ENCODE results near the gene C1orf105.

C1orf105 gene

GRCh38 chr1:172515436-172515835 is 95.0 kb downstream of the C1orf105 start:
- no peak overlapping the region for H3K4me3 ChIP-seq (ENCODE audit: low read depth, low read length)
- TF ChIP-seq, protein P1, sequence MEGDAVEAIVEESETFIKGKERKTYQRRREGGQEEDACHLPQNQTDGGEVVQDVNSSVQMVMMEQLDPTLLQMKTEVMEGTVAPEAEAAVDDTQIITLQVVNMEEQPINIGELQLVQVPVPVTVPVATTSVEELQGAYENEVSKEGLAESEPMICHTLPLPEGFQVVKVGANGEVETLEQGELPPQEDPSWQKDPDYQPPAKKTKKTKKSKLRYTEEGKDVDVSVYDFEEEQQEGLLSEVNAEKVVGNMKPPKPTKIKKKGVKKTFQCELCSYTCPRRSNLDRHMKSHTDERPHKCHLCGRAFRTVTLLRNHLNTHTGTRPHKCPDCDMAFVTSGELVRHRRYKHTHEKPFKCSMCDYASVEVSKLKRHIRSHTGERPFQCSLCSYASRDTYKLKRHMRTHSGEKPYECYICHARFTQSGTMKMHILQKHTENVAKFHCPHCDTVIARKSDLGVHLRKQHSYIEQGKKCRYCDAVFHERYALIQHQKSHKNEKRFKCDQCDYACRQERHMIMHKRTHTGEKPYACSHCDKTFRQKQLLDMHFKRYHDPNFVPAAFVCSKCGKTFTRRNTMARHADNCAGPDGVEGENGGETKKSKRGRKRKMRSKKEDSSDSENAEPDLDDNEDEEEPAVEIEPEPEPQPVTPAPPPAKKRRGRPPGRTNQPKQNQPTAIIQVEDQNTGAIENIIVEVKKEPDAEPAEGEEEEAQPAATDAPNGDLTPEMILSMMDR (conservative IDR thresholded peaks at IDR 0.05; ENCODE audit: low read depth, low read length), result no peak
- no peak for DNase-seq (ENCODE audit: low read depth)

GRCh38 chr1:172515927-172516326 is 95.4 kb downstream of the C1orf105 start:
- no peak for DNase-seq (ENCODE audit: low read depth)
- H3K4me3 ChIP-seq (ENCODE audit: low read depth, low read length), result no peak overlapping the region
- TF ChIP-seq, protein P1 (conservative IDR thresholded peaks at IDR 0.05; ENCODE audit: low read depth, low read length), result no peak

GRCh38 chr1:172517081-172517480 is 96.6 kb downstream of the C1orf105 start:
- TF ChIP-seq, protein P1 (conservative IDR thresholded peaks at IDR 0.05; ENCODE audit: low read depth, low read length), result no peak
- DNase-seq (ENCODE audit: low read depth), result no peak

GRCh38 chr1:172517545-172517944 is 97.1 kb downstream of the C1orf105 start:
- H3K4me3 ChIP-seq (ENCODE audit: low read depth, low read length), result no peak overlapping the region
- no peak for DNase-seq (ENCODE audit: low read depth)
- TF ChIP-seq, protein P1 (conservative IDR thresholded peaks at IDR 0.05; ENCODE audit: low read depth, low read length), result no peak

More at GRCh38 chr1:172517081-172517480, 96.6 kb downstream of the C1orf105 start:
- H3K4me3 ChIP-seq (ENCODE audit: low read depth, low read length), result no peak overlapping the region

Measured in choroid plexus epithelial cell (primary cell).